VCaP (cell line): ENCODE results near the gene DIP2C.

Experiments
- H3K27ac ChIP-seq: fragments of 450-650 bp; 2 replicates; pipeline ENCODE4 v1.5.1; 2017
- TF ChIP-seq, protein P1 (sequence below): fragments of 450-650 bp; conservative IDR thresholded peaks from 2 replicates; pipeline ENCODE4 v1.5.1; 2017; ENCODE audit warnings: mild to moderate bottlenecking, moderate library complexity

The DIP2C gene

GRCh38 chr10:411603-412002, 277.9 kb downstream of the DIP2C start:
- TF ChIP-seq, protein P1, sequence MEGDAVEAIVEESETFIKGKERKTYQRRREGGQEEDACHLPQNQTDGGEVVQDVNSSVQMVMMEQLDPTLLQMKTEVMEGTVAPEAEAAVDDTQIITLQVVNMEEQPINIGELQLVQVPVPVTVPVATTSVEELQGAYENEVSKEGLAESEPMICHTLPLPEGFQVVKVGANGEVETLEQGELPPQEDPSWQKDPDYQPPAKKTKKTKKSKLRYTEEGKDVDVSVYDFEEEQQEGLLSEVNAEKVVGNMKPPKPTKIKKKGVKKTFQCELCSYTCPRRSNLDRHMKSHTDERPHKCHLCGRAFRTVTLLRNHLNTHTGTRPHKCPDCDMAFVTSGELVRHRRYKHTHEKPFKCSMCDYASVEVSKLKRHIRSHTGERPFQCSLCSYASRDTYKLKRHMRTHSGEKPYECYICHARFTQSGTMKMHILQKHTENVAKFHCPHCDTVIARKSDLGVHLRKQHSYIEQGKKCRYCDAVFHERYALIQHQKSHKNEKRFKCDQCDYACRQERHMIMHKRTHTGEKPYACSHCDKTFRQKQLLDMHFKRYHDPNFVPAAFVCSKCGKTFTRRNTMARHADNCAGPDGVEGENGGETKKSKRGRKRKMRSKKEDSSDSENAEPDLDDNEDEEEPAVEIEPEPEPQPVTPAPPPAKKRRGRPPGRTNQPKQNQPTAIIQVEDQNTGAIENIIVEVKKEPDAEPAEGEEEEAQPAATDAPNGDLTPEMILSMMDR, result no peak
- no peak overlapping the region for H3K27ac ChIP-seq

GRCh38 chr10:409408-410040, 279.9 kb downstream of the DIP2C start:
- peak overlapping the region; percentile 52; the same call in 1 of the 2 replicates for H3K27ac ChIP-seq
- TF ChIP-seq, protein P1, result no peak

DNA sequence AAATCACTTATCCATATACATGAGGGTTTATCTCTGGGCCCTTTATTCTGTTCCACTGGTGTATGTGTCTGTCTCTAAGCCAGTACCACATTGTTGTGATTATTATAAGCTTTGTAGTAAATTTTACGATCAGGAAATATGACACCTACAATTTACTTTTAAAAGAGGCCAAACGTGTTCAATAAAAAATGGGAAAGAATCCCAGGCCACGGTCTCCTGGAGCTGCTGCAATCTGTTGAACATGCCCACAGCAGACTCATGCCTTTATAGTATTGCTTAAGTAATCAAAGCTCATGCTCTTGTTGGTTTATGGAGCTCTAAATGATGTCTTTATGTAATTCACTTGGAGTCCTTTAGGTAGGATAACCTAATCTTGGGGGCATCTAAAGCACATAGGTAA, 281.2 kb downstream of the DIP2C start:
- TF ChIP-seq, protein P1, result no peak
- peak overlapping the region; percentile 52 for H3K27ac ChIP-seq

DNA sequence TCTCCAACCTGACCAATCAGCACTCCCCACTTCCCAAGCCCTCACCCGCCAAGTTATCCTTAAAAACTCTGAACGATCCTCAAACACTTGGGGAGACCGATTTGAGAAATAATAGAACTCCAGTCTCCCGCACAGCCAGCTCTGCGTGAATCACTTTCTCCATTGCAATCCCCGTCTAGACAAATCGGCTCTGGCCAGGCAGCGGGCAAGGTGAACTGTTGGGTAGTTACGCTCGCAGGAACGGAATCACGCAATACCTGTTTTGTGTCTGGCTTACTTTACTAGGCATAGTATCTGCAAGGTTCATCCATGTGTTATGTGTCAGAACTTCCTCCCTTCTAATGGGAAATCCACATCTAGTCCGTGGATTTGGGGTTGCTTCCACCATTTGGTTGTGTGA, 282.5 kb downstream of the DIP2C start:
- TF ChIP-seq, protein P1, result no peak
- no peak overlapping the region for H3K27ac ChIP-seq

GRCh38 chr10:405648-406047, 283.8 kb downstream of the DIP2C start:
- TF ChIP-seq, protein P1, result no peak
- H3K27ac ChIP-seq, result no peak overlapping the region

DNA sequence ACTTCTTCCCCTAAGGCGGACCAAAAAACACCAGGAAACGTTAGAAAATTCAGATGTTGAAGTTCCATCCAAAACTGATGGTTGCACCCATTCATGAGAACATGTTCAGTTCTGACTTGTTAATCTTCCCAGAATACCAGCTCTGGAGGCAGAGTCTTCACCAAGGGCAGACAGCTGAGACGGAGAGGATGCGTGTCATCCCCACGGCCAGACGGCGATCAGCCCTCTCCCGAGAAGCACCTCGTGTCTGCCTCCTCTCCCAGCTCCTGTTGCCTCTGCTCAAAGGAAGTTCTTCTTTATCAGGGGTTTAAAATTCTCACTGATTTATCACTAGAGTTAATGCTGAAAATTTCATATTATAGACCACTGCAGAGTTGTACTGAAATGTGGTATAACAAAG, 284.5 kb downstream of the DIP2C start:
- no peak overlapping the region for H3K27ac ChIP-seq
- TF ChIP-seq, protein P1, result no peak

- no peak overlapping the region for H3K27ac ChIP-seq
- TF ChIP-seq, protein P1, result no peak
Measured at GRCh38 chr10:404346-404745, 285.1 kb downstream of the DIP2C start.
